Measurements from ENCODE around the gene LCAT. TPM values are rescaled to one million over a fixed set of nuclear protein-coding genes. Genes with fewer than 3 reads are reported as not detected.
"Not testable (repeated sequence)": the region's sequence is repeated elsewhere in the genome, so short reads cannot be mapped to it uniquely, and the experiment has no call there.

Gene LCAT
- polyA plus RNA-seq, 3 donors, result 12.7 to 14.6 (median 13.4) TPM

DNA sequence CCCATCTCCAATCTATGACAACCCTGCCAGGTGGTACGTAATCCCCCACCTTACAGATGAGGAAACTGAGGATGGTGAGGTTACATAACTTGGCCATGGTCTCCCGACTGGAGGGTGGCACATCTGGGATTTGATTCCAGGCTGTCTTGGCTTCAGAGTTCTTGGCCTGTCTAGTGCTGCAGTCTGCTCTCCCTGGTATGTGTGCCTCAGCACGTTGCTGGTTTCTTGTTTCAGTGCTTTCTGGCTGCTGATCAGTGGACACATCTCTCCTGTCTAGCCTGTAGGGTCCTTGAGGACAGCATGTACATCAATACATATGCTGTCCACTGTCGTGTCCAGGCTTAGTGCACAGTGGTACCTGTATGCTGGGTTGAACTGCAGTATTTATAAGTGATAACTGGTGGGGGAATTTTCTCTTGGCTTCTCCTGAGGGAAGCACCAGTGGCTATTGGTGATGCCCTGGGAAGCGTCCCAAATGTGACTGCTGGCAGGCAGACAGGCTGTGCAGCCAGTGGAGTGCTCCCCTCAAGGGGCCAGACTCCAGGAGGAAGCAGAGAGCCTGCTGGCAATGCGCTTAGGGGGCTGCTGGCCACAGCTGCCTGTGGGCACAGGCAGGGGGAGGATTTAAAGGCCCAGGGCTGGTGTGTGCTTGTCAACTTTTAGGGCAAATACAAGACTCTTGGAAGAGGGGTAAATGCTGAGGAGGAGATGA, 26.6 kb downstream of the LCAT start:
- DNase-seq (ENCODE audit: low read depth in 3 of 3, low spot score in 2 of 3), result no peak

GRCh38 chr16:67915831-67916723, 27.8 kb downstream of the LCAT start:
- no peak for DNase-seq (ENCODE audit: low read depth in 3 of 3, low spot score in 2 of 3)

GRCh38 chr16:67915496-67915769, 28.5 kb downstream of the LCAT start:
- not testable (repeated sequence) for DNase-seq (ENCODE audit: low read depth in 3 of 3, low spot score in 2 of 3)

DNA sequence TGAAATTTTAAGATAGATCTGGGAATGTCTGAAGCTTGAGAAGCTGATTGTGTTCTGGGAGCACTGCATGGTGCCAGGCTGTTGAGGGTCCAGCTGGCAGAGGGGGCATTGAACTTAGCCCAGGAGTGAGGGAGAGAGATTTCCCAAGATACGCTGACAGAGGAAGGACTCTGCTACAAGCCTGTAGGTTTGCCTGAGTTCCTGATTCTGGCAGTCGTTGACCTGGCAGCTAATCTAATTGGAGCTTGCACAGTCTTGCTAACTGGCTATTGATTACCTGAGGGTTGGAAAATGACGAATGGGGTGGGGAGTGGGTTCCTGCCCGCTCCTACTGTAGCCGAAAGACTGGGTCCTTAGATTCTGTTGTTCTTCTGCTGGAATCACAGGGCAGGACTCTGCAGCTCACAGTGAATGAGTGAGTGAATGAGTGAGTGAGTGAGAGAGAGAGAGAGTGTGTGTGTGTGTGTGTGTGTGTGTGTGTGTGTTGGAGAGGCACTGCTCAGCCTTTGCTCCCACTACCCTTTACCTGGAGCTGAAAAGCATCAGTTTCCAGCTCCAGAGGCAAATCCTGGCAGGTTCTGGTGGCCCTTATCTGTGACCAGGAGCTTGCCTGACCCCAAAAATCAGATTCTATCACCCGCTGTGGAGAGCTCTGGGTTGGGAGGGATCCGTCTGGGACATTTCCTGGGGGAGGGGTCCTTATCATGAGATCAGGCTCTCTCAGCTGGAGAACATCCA, 29.0 kb downstream of the LCAT start:
- DNase-seq (ENCODE audit: low read depth in 3 of 3, low spot score in 2 of 3), result no peak

- DNase-seq (ENCODE audit: low read depth in 3 of 3, low spot score in 2 of 3), result no peak
Measured at GRCh38 chr16:67910158-67910557, 33.8 kb downstream of the LCAT start.

DNA sequence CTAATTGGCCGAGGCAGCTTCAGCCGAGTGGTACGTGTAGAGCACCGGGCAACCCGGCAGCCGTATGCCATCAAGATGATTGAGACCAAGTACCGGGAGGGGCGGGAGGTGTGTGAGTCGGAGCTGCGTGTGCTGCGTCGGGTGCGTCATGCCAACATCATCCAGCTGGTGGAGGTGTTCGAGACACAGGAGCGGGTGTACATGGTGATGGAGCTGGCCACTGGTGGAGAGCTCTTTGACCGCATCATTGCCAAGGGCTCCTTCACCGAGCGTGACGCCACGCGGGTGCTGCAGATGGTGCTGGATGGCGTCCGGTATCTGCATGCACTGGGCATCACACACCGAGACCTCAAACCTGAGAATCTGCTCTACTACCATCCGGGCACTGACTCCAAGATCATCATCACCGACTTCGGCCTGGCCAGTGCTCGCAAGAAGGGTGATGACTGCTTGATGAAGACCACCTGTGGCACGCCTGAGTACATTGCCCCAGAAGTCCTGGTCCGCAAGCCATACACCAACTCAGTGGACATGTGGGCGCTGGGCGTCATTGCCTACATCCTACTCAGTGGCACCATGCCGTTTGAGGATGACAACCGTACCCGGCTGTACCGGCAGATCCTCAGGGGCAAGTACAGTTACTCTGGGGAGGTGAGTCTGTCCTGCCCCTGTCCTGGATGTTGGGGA, 34.7 kb downstream of the LCAT start:
- DNase-seq (ENCODE audit: low read depth in 3 of 3, low spot score in 2 of 3), result no peak

DNA sequence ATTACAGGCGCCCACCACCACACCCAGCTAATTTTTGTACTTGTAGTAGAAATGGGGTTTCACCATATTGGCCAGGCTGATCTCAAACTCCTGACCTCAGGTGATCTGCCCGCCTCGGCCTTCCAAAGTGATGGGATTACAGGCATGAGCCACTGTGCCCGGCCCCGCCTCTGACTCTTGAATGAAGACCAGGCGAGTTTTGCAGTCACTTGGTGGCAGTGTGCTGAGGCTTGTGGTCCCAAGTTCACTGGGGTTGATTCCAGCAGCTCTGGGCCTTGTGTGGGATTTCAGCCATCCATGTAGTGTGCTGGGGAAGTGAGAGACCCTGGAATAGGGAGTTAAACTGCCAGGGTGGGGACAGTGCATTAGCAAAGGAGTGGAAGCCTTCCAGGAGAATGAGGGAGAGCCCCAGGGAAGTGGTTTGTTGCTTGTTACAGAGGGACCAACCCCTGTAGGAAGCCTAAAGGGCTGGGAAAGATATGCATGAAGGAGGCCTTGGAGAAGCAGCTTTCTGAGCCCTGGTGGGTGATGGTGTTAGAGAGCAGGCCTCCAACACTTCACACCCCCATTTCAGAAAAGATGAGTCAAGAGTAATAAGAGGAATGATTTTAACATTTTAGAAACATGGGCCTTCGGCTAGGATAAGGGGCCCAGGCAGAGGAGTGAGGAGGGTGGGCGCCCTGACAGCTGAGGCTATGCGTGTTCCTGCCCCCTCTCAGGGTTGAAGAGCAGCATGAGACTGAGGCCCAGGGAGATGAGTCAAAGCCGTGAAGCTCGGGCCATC, 36.3 kb downstream of the LCAT start:
- DNase-seq (ENCODE audit: low read depth in 3 of 3, low spot score in 2 of 3), result no peak

DNA sequence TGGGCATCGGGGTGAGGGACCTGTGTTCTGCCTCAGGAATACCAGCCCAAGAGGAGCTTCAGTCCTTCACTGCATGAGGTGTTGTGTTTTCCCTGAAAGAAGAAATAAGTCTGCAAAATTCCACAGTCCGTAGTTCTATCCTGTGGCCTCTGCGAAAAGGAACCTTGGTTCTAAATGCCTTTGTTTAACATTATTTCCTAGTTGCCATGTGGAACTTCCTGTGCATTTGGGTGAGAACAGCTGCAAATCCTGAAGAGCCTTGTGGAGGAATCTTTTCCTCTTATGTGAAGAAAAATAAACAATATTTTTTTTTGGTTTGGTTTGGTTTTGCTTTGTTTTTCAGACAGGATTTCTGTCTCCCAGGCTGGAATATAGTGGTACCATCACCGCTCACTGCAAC, 41.1 kb downstream of the LCAT start:
- no peak for DNase-seq (ENCODE audit: low read depth in 3 of 3, low spot score in 2 of 3)

DNA sequence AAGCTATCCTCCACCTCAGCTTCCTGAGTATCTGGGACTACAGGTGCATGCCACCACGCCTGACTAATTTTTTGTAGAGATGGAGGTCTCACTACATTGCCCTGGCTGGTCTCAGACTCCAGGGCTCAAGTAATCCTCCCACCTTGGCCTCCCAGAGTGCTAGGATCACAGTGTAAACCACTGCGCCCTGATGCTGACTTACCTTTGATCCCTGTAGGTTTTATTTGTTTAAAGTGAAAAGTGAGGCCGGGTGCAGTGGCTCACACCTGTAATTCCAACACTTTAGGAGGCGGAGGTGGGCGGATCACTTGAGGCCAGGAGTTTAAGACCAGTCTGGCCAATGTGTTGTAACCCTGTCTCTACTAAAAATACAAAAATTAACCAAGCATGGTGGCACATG, 42.2 kb downstream of the LCAT start:
- DNase-seq (ENCODE audit: low read depth in 3 of 3, low spot score in 2 of 3), result no peak

DNA sequence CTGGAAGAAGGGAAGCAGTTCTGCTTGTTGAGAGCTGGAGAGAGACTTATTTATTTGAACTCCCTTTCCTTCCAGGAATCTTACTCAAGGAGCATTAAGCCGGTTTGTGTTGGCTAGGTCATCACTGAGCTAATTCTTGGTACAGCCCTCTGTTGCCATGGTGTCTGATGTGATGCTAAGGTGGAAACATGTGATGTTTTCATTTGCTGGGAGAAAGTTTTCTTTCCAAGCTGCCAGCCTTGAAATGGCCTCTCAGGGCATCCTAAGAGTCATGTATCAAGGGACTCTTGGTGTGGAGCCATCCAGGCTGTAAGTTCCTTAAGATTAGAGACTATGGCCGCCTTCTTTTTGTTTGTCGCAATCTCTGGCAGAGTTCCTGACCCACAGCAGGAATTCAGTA, 46.7 kb downstream of the LCAT start:
- DNase-seq (ENCODE audit: low read depth in 3 of 3, low spot score in 2 of 3), result no peak

DNA sequence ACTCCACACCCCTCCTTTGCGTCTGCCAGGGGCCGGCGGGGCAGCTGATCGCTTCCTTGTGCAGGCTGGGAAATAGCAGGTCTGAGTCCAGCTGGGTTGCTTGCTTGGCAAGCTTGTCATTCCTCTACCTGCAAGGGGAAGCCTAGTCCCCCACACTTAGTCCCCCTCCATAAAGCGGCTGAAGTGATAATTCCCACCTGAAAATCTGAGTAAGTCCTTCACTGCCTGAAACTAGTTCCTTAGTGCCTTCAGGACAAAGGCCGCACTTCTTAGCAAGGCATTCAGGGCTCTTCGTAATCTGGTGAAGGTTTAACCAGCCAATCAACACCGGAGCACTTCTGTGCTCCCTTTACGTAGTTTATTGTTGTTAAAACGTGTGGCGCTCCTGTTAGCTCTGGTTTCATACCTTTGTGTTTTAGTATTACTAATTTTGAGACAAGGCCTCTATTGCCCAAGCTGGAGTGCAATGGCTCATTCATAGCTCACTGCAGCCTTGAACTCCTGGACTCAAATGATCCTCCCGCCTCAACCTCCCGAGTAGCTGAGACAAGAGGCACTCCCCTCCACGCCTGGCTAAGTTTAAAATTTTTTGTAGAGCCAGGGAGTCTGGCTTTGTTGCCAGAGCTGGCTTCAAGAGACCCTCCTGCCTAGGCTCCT, 50.0 kb downstream of the LCAT start:
- DNase-seq (ENCODE audit: low read depth in 3 of 3, low spot score in 2 of 3), result no peak

- peak; percentile 74 to 89 (median 81) for DNase-seq (ENCODE audit: low read depth in 3 of 3, low spot score in 2 of 3)
Measured at GRCh38 chr16:67892899-67893742, 50.8 kb downstream of the LCAT start, which contains the start of gene PSKH1. Gene PSKH1 (plus strand): TSS chr16:67893254. CDS start chr16:67908750, 15,496 bp downstream.

DNA sequence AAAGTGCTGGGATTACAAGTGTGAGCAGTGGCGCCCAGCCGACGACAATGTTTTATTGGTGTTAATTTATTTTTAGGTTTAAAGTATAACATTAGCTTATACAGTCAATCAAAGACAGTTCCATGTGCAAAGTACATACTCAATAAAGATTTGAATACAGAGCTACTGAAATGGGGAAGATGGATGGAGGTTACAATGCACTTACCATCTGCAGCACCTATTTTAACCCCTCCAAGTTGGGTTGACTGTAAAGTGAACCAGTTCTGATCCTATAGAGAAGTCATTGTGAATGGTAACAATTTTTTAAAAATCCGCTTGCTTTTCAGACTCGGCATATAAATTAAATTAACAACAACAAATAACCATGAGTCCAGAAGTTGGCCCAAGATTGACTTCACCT, 51.5 kb downstream of the LCAT start:
- no peak for DNase-seq (ENCODE audit: low read depth in 3 of 3, low spot score in 2 of 3)

Other genes starting within 250 kb of the LCAT start
- gene GFOD2, start 224.8 kb downstream of the LCAT start, polyA plus RNA-seq (ENCODE audit: insufficient read length in 3 of 3), result 10 to 100 TPM; 19.5 to 22.0 (median 19.5) TPM
- gene RANBP10, start 137.6 kb downstream of the LCAT start, polyA plus RNA-seq (ENCODE audit: insufficient read length in 3 of 3), result 10 to 100 TPM; 19.2 to 22.3 (median 19.2) TPM
- 1 to 10 TPM; 6.2 to 7.8 (median 7.6) TPM for gene TSNAXIP1, start 137.2 kb downstream of the LCAT start, polyA plus RNA-seq (ENCODE audit: insufficient read length in 3 of 3)
- 10 to 100 TPM; 27.5 to 34.1 (median 32.5) TPM for gene THAP11, start 101.8 kb downstream of the LCAT start, polyA plus RNA-seq (ENCODE audit: insufficient read length in 3 of 3)
- gene NUTF2, start 97.2 kb downstream of the LCAT start, polyA plus RNA-seq (ENCODE audit: insufficient read length in 3 of 3), result 100 to 1,000 TPM; 118 to 138 (median 134) TPM
- 10 to 100 TPM; 37.3 to 44.4 (median 40.6) TPM for gene CENPT, start 96.4 kb downstream of the LCAT start, polyA plus RNA-seq (ENCODE audit: insufficient read length in 3 of 3)
- gene EDC4, start 71.1 kb downstream of the LCAT start, polyA plus RNA-seq (ENCODE audit: insufficient read length in 3 of 3), result 10 to 100 TPM; 82.0 to 85.6 (median 83.2) TPM
- gene NRN1L, start 59.2 kb downstream of the LCAT start, polyA plus RNA-seq (ENCODE audit: insufficient read length in 3 of 3), result not detected
- 10 to 100 TPM; 31.6 to 38.0 (median 35.5) TPM for gene PSKH1, start 50.9 kb downstream of the LCAT start, polyA plus RNA-seq (ENCODE audit: insufficient read length in 3 of 3)
- 1 to 10 TPM; 6.7 to 7.6 (median 7.0) TPM for gene CTRL, start 12.3 kb downstream of the LCAT start, polyA plus RNA-seq (ENCODE audit: insufficient read length in 3 of 3)
- gene PSMB10, start 7.3 kb downstream of the LCAT start, polyA plus RNA-seq (ENCODE audit: insufficient read length in 3 of 3), result 10 to 100 TPM; 20.3 to 21.9 (median 21.8) TPM
- gene SLC12A4, start 24.5 kb upstream of the LCAT start, polyA plus RNA-seq (ENCODE audit: insufficient read length in 3 of 3), result 10 to 100 TPM; 30.6 to 33.8 (median 30.9) TPM
- under 1 TPM in 2 of 3 donors, not detected in 1; 0.06 to 0.11 TPM for gene DPEP3, start 36.4 kb upstream of the LCAT start, polyA plus RNA-seq (ENCODE audit: insufficient read length in 3 of 3)
- gene DPEP2, start 55.4 kb upstream of the LCAT start, polyA plus RNA-seq (ENCODE audit: insufficient read length in 3 of 3), result 1 to 10 TPM in 1 of 3 donors, under 1 TPM in 2; 0.57 to 1.0 (median 0.71) TPM
- not detected for gene DPEP2NB, start 71.8 kb upstream of the LCAT start, polyA plus RNA-seq (ENCODE audit: insufficient read length in 3 of 3)
- gene DDX28, start 79.1 kb upstream of the LCAT start, polyA plus RNA-seq (ENCODE audit: insufficient read length in 3 of 3), result 10 to 100 TPM; 10.2 to 11.6 (median 11.0) TPM
- gene DUS2, start 79.2 kb upstream of the LCAT start, polyA plus RNA-seq (ENCODE audit: insufficient read length in 3 of 3), result 10 to 100 TPM; 13.3 to 16.6 (median 14.1) TPM
- gene NFATC3, start 141.2 kb upstream of the LCAT start, polyA plus RNA-seq (ENCODE audit: insufficient read length in 3 of 3), result 10 to 100 TPM; 35.7 to 39.6 (median 36.1) TPM

Data from right renal cortex interstitium (tissue), 3 donors.